PFSK-1 (cell line): ENCODE results near the gene PSPN.

Source experiments
- POLR2AphosphoS5 ChIP-seq: IDR thresholded peaks from 2 replicates; pipeline ENCODE4 v1.6.1; 2012; ENCODE audit warnings: low read depth, mild to moderate bottlenecking, control low read depth, low read length, moderate library complexity
- REST ChIP-seq, 2 experiments: IDR thresholded peaks; 2 replicates each; pipeline versions ENCODE4 v1.6.1 to v1.8.0; 2011 to 2012; ENCODE audit warnings: low read depth in 2 of 2, low read length in 2 of 2, control low read depth in 1 of 2, inconsistent platforms in 1 of 2, mild to moderate bottlenecking in 1 of 2, moderate library complexity in 1 of 2; ENCODE audit not compliant: insufficient read depth in 1 of 2
- SIN3A ChIP-seq: IDR thresholded peaks from 2 replicates; pipeline ENCODE4 v1.6.1; 2012; ENCODE audit warnings: mild to moderate bottlenecking, low read length, moderate library complexity, borderline replicate concordance; ENCODE audit not compliant: insufficient read depth

GRCh38 chr19:6413721-6414643 is 38.2 kb upstream of the PSPN start:
- TF ChIP-seq POLR2AphosphoS5 (no peak), REST (IDR thresholded peaks at IDR 0.05; ENCODE audit: insufficient read depth in 1 of 2, low read depth in 2 of 2, low read length in 2 of 2) (no peak), SIN3A (no peak)
